ENCODE measurements around the gene ACR. TPM values are rescaled to one million over a fixed set of nuclear protein-coding genes. Genes with fewer than 3 reads are reported as not detected.

The ACR gene
- total RNA-seq (under 1 TPM in 1 of 6 donors, not detected in 5; 0.40 TPM), polyA plus RNA-seq (under 1 TPM; 0.34 to 0.92 TPM)

DNA sequence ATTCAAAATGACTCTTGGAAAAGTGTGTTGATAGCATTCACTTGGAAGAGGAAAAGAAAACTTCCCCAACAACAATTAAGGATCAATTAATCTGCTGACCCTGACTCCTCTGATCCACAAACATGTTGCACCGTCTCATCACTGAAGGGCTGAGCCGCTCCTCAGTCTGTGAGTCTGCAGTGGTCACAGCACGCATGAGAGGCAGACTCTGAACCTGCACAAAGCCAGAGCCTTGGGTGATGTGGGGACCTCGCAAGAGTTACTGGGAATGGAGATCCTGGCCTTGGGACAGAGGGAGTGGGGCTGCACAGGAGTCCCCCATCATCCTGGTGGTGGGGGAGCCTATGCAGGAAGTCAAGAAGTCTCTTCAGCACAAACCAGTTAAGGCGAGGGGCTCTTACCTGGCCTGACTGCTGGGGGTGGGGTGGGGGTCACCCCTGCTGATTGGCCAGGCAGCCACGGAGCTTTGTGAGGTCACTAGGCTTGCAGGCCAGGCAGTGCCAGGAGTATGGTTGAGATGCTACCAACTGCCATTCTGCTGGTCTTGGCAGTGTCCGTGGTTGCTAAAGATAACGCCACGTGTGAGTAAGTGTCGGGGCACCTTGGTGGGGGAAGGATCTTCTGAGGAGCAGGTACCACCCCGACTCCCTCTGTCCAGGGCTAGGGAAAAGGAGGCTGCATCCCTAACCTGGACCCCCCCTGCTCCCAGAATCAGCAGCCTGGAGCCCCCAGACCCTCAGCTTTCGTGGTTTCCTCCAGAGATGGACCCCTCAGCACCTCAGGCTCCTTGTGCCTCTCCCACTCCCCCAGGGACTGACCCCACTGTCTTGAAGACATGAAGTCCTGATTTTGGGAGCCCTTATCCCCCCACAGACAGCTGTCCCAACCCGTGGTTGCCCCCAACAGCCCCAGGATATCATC is at the start of gene ACR:
ACR (plus strand) TSS at position 477 of the 921 bp plus-strand sequence; CDS start at position 509, 32 bp downstream.
- TF ChIP-seq, protein P1, sequence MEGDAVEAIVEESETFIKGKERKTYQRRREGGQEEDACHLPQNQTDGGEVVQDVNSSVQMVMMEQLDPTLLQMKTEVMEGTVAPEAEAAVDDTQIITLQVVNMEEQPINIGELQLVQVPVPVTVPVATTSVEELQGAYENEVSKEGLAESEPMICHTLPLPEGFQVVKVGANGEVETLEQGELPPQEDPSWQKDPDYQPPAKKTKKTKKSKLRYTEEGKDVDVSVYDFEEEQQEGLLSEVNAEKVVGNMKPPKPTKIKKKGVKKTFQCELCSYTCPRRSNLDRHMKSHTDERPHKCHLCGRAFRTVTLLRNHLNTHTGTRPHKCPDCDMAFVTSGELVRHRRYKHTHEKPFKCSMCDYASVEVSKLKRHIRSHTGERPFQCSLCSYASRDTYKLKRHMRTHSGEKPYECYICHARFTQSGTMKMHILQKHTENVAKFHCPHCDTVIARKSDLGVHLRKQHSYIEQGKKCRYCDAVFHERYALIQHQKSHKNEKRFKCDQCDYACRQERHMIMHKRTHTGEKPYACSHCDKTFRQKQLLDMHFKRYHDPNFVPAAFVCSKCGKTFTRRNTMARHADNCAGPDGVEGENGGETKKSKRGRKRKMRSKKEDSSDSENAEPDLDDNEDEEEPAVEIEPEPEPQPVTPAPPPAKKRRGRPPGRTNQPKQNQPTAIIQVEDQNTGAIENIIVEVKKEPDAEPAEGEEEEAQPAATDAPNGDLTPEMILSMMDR (IDR thresholded peaks at IDR 0.05) = no peak
- H3K27ac ChIP-seq = no peak within 1 kb of the TSS
- H3K36me3 ChIP-seq = no peaks in the 10 kb centered on the region
- FAIRE-seq (no peak), ATAC-seq (no peak), DNase-seq (peak in 3 of 6 donors; percentile 4 to 26 (median 9))
- no peaks in the 10 kb centered on the region for H3K4me1 ChIP-seq
- no peak within 1 kb of the TSS for H3K4me3 ChIP-seq
- 60 to 67% methylated on average over 12 to 13 of the region's 13 CpGs for WGBS, 2 donors
- H3K27me3 ChIP-seq = no peaks in the 10 kb centered on the region
- intact Hi-C loops (cut with DNase I) = no loop called here
- H3K9me3 ChIP-seq = no peaks in the 10 kb centered on the region

DNA sequence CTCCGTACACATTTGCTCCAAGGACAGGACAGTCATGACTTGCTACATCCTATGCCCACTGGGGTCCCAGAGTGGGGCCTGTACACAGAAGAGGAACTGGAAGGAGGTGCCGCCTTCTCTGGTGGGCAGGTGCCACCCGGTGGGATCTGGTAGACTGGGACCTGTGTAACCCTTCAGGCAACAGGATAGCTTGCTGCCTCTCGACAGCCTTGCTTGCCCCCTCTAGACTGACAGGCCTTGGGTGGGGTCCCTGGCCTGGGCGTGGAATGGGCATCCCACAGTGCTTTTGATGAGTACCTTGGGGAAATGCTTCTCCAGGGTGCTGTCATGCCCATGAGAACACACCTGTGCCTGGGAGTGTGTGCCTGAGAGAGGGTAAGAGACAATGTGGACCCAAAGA is 49.6 kb upstream of the ACR start:
- no peak overlapping the region for H3K27ac ChIP-seq
- TF ChIP-seq, protein P1 (IDR thresholded peaks at IDR 0.05) = no peak
- DNase-seq (peak in 2 of 6 donors; percentile 37 to 43), FAIRE-seq (no peak), ATAC-seq (no peak)
- H3K4me1 ChIP-seq = no peaks in the 10 kb centered on the region
- WGBS, 2 donors = 68 to 70% methylated on average over 5 of the region's 5 CpGs
- no peaks in the 10 kb centered on the region for H3K27me3 ChIP-seq
- no peaks in the 10 kb centered on the region for H3K36me3 ChIP-seq
- H3K4me3 ChIP-seq = no peak overlapping the region
- intact Hi-C loops (cut with DNase I) = no loop called here
- no peaks in the 10 kb centered on the region for H3K9me3 ChIP-seq

DNA sequence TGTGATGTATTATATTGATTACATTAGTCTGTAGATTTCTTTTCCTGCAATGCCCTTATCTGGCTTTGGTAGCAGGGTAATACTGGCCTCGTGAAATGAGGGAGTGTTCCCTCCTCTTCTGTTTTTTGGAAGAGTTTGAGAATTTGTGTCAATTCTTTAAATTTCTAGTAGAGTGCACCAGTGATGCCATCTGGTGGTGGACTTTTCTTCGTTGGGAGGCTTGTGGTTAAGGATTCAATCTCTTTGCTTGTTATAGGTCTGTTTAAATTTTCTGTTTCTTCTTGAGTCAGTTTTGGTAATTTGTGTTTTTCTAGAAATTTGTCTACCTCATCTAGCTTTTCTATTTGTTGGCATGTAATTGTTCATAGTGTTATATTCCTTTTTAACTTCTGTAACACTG is 46.5 kb upstream of the ACR start:
- WGBS, 2 donors = 14% methylated on average over 2 of the region's 2 CpGs
- FAIRE-seq (no peak), ATAC-seq (peak in 1 of 4 donors; percentile 20), DNase-seq (peak in 1 of 6 donors; percentile 12)
- TF ChIP-seq, protein P1 (IDR thresholded peaks at IDR 0.05) = peak in 1 of 4 donors; percentile 14
- H3K36me3 ChIP-seq = no peaks in the 10 kb centered on the region
- no peaks in the 10 kb centered on the region for H3K4me1 ChIP-seq
- H3K9me3 ChIP-seq = no peaks in the 10 kb centered on the region
- no peak overlapping the region for H3K4me3 ChIP-seq
- no peak overlapping the region for H3K27ac ChIP-seq
- no peaks in the 10 kb centered on the region for H3K27me3 ChIP-seq
- intact Hi-C loops (cut with DNase I) = no loop called here

DNA sequence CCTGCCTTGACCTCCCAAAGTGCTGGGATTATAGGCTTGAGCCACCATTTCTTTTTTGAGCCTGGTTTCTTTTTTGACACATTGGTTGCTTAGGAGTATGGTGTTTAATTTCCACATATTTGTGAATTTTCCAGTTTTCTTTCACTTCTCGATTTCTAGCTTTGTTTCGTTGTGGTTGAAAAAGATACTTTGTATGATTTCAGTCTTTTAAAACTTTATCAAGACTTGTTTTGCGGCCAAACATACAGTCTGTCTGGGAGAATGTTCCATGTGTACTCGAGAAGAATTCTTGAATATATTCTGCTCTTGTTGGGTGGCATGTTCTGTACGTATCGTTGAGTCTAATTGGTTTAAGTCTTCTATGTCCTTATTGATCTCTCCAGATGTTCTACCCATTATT is 44.5 kb upstream of the ACR start:
- FAIRE-seq (no peak), ATAC-seq (no peak), DNase-seq (no peak)
- H3K27me3 ChIP-seq = no peaks in the 10 kb centered on the region
- H3K4me1 ChIP-seq = peaks cover 0 to 3% (median 0%) of the 10 kb centered on the region in 3 donors
- no peak overlapping the region for H3K4me3 ChIP-seq
- H3K27ac ChIP-seq = no peak overlapping the region
- WGBS, 2 donors = 67 to 76% methylated on average over 6 of the region's 6 CpGs
- H3K36me3 ChIP-seq = no peaks in the 10 kb centered on the region
- no peaks in the 10 kb centered on the region for H3K9me3 ChIP-seq
- TF ChIP-seq, protein P1 (IDR thresholded peaks at IDR 0.05) = no peak
- intact Hi-C loops (cut with DNase I) = no loop called here
